Neural cell (in vitro differentiated cells): ENCODE data around the gene GRK7. TPM values are rescaled to one million over a fixed set of nuclear protein-coding genes. Genes with fewer than 3 reads are reported as not detected.

Experiments
- H2AFZ ChIP-seq: fragments of 200-600, 300-800 bp; sonication (generic), shearing (Covaris generic); 2 replicates; pipeline ENCODE4 v1.6.0; 2014; ENCODE audit warnings: low read depth, mild to moderate bottlenecking, antibody characterized with exemption, low read length, moderate library complexity
- H3F3A ChIP-seq: fragments of 200-600 bp; shearing (Covaris generic); 2 replicates; pipeline ENCODE4 v1.6.1; 2016; ENCODE audit warnings: mild to moderate bottlenecking, moderate library complexity, mixed read lengths, antibody characterized with exemption, low read length; ENCODE audit not compliant: insufficient read depth, poor library complexity, severe bottlenecking
- H3K27ac ChIP-seq: fragments of 200-600, 300-800 bp; sonication (generic), shearing (Covaris generic); 2 replicates; pipeline ENCODE4 v1.5.1; 2014; ENCODE audit warnings: mild to moderate bottlenecking, low read length, moderate library complexity
- H3K27me3 ChIP-seq: fragments of 300-800, 200-600 bp; sonication (generic), shearing (Covaris generic); 2 replicates; pipeline ENCODE4 v1.6.0; 2014; ENCODE audit warnings: mild to moderate bottlenecking, low read depth, low read length, moderate library complexity; ENCODE audit not compliant: insufficient read depth
- H3K36me3 ChIP-seq: fragments of 300-800, 200-600 bp; sonication (generic), shearing (Covaris generic); 2 replicates; pipeline ENCODE4 v1.5.1; 2014; ENCODE audit warnings: mild to moderate bottlenecking, antibody characterized with exemption, low read length, moderate library complexity; ENCODE audit not compliant: insufficient read depth
- H3K4me2 ChIP-seq: fragments of 300-800, 200-600 bp; sonication (generic), shearing (Covaris generic); 2 replicates; pipeline ENCODE4 v1.6.0; 2014; ENCODE audit warnings: mild to moderate bottlenecking, low read length
- H3K4me3 ChIP-seq: fragments of 300-800, 200-600 bp; sonication (generic), shearing (Covaris generic); 2 replicates; pipeline ENCODE4 v1.5.1; 2014; ENCODE audit warnings: mild to moderate bottlenecking, low read length, moderate library complexity
- H3K79me2 ChIP-seq: fragments of 200-600 bp; shearing (Covaris generic); replicated peaks from 2 replicates; pipeline ENCODE4 v1.6.0; 2014; ENCODE audit warnings: mild to moderate bottlenecking, low read length, moderate library complexity; ENCODE audit not compliant: insufficient read depth
- H3K9ac ChIP-seq: fragments of 300-800, 200-600 bp; sonication (generic), shearing (Covaris generic); 2 replicates; pipeline ENCODE4 v1.6.1; 2016; ENCODE audit warnings: mild to moderate bottlenecking, low read length, mixed read lengths
- H3K9me2 ChIP-seq: fragments of 200-600 bp; shearing (Covaris generic); 2 replicates; pipeline ENCODE4 v1.6.1; 2016; ENCODE audit warnings: mild to moderate bottlenecking, low read length, mixed read lengths; ENCODE audit not compliant: insufficient read depth
- H3K9me3 ChIP-seq: fragments of 200-600, 300-800 bp; sonication (generic), shearing (Covaris generic); 2 replicates; pipeline ENCODE4 v1.6.1; 2016; ENCODE audit warnings: mild to moderate bottlenecking, mixed run types, low read length, moderate library complexity, mixed read lengths
- H4K20me1 ChIP-seq: fragments of 200-600 bp; shearing (Covaris generic); 2 replicates; pipeline ENCODE4 v1.6.1; 2016; ENCODE audit warnings: mild to moderate bottlenecking, mixed run types; ENCODE audit not compliant: insufficient read depth
- CTCF ChIP-seq: fragments of 450-650 bp; IDR thresholded peaks from 2 replicates; pipeline ENCODE4 v1.5.1; 2014; ENCODE audit warnings: antibody characterized with exemption, mild to moderate bottlenecking, moderate library complexity; ENCODE audit not compliant: poor library complexity, severe bottlenecking
- EP300 ChIP-seq: fragments of 450-650 bp; conservative IDR thresholded peaks from 2 replicates; pipeline ENCODE4 v1.6.1; 2014; ENCODE audit warnings: antibody characterized with exemption, mild to moderate bottlenecking, moderate library complexity; ENCODE audit not compliant: poor library complexity, severe bottlenecking
- EZH2 ChIP-seq: fragments of 200-600, 300-800 bp; shearing (Covaris generic), sonication (generic); IDR thresholded peaks from 2 replicates; pipeline ENCODE4 v1.6.1; 2014; ENCODE audit warnings: antibody characterized with exemption, low read length, borderline replicate concordance, mild to moderate bottlenecking; ENCODE audit not compliant: insufficient read depth, poor library complexity, severe bottlenecking
- MXI1 ChIP-seq: fragments of 450-650 bp; conservative IDR thresholded peaks from 2 replicates; pipeline ENCODE4 v1.6.1; 2014; ENCODE audit warnings: antibody characterized with exemption, mild to moderate bottlenecking; ENCODE audit not compliant: poor library complexity, severe bottlenecking
- POLR2AphosphoS5 ChIP-seq: IDR thresholded peaks from 2 replicates; pipeline ENCODE4 v1.6.1; 2012
- RAD21 ChIP-seq: fragments of 450-650 bp; conservative IDR thresholded peaks from 2 replicates; pipeline ENCODE4 v1.6.1; 2014; ENCODE audit warnings: antibody characterized with exemption, mild to moderate bottlenecking, moderate library complexity
- REST ChIP-seq: IDR thresholded peaks from 2 replicates; pipeline ENCODE4 v1.6.1; 2012; ENCODE audit warnings: borderline replicate concordance
- SMC3 ChIP-seq: fragments of 450-650 bp; conservative IDR thresholded peaks from 2 replicates; pipeline ENCODE4 v1.6.1; 2014; ENCODE audit warnings: antibody characterized with exemption, mild to moderate bottlenecking, moderate library complexity; ENCODE audit not compliant: poor library complexity
- TAF1 ChIP-seq: IDR thresholded peaks from 2 replicates; pipeline ENCODE4 v1.6.1; 2012; ENCODE audit warnings: low read depth
- polyA plus RNA-seq: library from polyadenylated mRNA; depleted of rRNA; stranded (reverse); fragments of >200 nt; gene quantifications from 2 replicates; pipeline ENCODE4 v1.2.3, GENCODE V29; 2014
- small RNA-seq, 3 experiments: library from RNA; depleted of rRNA; stranded (forward); fragments of <200 nt; gene quantifications; one replicate each; pipeline ENCODE3, GENCODE V24; 2012

Gene GRK7
- polyA plus RNA-seq, 1 donor from 2014 or later = not detected

GRCh38 chr3:141812586-141812985 lies 49.4 kb downstream of the GRK7 start:
- H3K79me2 ChIP-seq = no peaks in the 10 kb centered on the region
- TF ChIP-seq MXI1 (no peak), CTCF (no peak), EZH2 (no peak), RAD21 (no peak), POLR2AphosphoS5 (no peak), REST (no peak), SMC3 (no peak), TAF1 (no peak), EP300 (no peak)
- H3K9ac ChIP-seq = no peak overlapping the region
- H3K4me3 ChIP-seq = no peak overlapping the region
- no peaks in the 10 kb centered on the region for H3K36me3 ChIP-seq
- H3K27ac ChIP-seq = no peak overlapping the region
- no peaks in the 10 kb centered on the region for H3F3A ChIP-seq
- no peaks in the 10 kb centered on the region for H4K20me1 ChIP-seq
- H3K4me2 ChIP-seq = no peak overlapping the region
- H3K27me3 ChIP-seq = no peaks in the 10 kb centered on the region
- H2AFZ ChIP-seq = no peak overlapping the region
- H3K9me2 ChIP-seq = no peaks in the 10 kb centered on the region
- H3K9me3 ChIP-seq = no peaks in the 10 kb centered on the region

Small RNAs within 50 kb of the gene (small RNA-seq; reads per million reads assigned to genes)
- gene AC112771.1 = 0 reads per million in 3 experiments

Other genes starting within 250 kb of the GRK7 start
- 170 and 192 TPM in 2 replicates for gene RNF7, start 25.1 kb upstream of the GRK7 start, polyA plus RNA-seq
- gene ATP1B3, start 113.2 kb downstream of the GRK7 start, polyA plus RNA-seq = 106 and 131 TPM in 2 replicates